Measurements from ENCODE around the gene RUNX3.
A peak's percentile ranks its signal among the peaks of the same experiment; 100 is the strongest.
"Not testable (repeated sequence)": the region's sequence is repeated elsewhere in the genome, so short reads cannot be mapped to it uniquely, and the experiment has no call there.

RUNX3 gene

DNA sequence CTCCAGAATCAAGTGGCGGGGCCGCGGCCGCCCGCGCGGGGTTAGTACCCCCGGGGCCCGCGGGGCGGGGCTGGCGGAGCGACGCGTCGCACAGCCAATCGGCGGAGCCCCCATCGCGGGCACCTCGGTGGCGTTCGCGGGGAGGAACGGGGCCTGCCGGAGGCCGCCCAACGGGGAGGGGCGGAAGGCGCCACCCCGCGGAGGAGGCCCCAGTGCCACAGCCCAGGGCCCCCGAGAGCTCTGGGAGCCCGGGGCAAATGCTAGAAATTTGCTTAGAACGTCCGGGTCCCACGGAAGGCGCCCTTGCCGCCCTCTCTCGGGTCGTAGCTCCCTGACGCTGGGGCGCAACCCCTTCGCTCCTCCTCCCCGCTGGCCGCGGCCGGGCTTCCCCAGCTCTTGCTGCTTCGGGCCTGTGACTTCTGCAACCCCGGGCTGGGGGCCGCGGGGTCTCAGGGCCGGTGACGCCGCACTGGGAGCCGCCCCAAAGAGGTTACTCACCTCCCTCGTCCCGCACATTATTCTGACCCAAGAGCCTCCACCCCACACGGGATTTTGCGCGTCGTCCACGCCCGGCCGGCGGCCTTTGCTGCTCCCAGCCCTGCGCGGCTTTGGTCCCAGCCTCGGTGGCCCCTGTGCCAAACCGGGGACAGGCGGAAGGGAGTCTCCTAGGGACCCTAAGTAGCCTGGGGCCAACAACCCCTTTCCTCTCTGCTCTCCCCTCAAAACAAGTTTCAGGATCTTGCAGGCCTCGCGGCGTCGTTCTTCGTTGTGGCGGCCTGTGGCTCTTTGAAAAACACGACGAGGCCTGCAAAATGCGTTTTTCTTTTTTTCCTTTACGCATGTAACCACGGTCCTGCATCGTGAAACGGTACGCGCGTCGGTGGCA is at the start of gene RUNX3:
TSS of gene RUNX3 (minus strand) at position 17 of the 886 bp plus-strand sequence. CDS start 408 bp downstream, outside the sequence.
- peak; percentile 85 to 91 for DNase-seq (ENCODE audit: low read depth in 2 of 2)

DNA sequence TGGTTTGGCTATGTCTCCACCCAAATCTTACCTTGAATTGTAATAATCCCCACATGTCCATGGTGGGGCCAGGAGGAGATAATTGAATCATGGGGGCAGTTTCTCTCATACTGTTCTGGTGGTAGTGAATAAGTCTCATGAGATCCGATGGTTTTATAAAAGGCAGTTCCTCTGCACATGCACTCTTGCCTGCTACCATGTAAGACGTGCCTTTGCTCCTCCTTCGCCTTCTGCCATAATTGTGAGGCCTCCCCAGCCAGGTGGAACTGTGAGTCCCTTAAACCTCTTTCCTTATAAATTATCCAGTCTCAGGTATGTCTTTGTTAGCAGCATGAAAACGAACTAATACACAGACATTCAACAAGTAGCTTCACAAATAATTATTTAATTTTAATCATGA is 49.2 kb upstream of the RUNX3 start:
- not testable (repeated sequence) for DNase-seq (ENCODE audit: low read depth in 2 of 2)

GRCh38 chr1:24978383-24979032 is 48.4 kb upstream of the RUNX3 start:
- DNase-seq (ENCODE audit: low read depth in 2 of 2), result no peak

GRCh38 chr1:24975391-24975790 is 45.3 kb upstream of the RUNX3 start:
- no peak for DNase-seq (ENCODE audit: low read depth in 2 of 2)

DNA sequence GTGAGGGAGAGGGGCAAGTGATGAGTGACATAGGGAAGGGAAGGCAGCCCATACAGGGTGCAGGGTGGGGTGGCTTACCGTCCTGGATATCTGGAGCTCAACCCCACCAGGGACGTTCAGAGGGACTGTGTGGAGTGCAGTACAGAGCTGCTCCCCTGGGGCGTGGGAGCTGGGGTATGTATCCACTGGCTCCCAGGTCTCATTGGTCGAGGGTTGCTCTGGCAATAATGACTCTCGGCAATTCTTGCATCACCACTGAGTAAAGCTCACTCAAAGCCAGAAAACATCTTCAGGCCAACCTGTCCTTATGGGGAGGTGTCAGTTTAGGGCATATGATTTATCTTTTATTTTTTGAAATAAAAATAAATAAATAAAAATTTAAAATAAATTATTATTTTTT is 43.2 kb upstream of the RUNX3 start:
- no peak for DNase-seq (ENCODE audit: low read depth in 2 of 2)

GRCh38 chr1:24972915-24973242 is 42.8 kb upstream of the RUNX3 start:
- DNase-seq (ENCODE audit: low read depth in 2 of 2), result no peak

GRCh38 chr1:24972221-24972914 is 42.3 kb upstream of the RUNX3 start:
- no peak for DNase-seq (ENCODE audit: low read depth in 2 of 2)

DNA sequence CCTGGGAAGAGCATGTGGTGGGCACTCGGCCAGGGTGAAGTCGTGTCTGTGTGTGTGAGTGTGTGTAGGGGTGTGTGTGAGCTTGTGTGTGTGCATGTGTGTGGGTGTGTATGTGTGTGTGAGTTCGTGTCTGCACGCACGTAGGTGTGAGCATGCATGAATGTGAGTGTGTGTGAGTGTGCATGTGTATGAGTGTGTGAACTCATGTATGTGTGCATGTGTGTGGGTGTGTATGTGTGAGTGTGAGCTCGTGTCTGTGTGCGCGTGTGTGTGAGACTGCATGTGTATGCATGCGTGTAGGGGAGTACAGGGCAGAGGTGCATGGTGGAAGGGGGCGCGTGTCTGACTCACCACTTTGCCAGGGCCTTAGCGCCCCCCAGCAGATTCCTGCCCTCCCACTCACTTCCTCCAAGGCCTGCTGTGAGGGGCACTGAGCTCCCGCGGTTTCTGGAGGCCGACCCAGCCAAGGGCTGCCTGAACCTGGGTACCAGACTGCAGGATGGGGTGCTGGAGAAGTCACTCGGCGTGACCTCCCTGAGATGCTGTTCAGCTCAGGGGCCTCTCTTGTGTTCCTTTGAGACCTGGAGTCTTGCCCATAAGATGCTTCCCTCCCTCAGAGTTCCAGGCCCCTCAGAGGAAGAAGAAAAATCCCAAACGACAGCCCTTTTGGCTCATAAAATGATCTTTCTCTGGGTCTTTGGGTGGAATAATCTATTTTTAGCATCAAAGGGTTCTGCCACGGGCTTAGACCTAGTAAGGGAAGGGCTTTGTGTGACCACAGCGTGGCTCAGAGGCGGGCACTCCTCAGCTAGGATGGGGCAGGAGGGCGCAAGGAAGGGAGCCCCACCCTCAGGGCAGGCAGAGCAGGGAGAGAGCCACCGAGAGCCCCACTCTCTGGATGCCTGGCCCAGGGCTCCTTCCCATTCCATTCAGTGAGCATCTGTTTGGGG is 41.1 kb upstream of the RUNX3 start:
- no peak for DNase-seq (ENCODE audit: low read depth in 2 of 2)

DNA sequence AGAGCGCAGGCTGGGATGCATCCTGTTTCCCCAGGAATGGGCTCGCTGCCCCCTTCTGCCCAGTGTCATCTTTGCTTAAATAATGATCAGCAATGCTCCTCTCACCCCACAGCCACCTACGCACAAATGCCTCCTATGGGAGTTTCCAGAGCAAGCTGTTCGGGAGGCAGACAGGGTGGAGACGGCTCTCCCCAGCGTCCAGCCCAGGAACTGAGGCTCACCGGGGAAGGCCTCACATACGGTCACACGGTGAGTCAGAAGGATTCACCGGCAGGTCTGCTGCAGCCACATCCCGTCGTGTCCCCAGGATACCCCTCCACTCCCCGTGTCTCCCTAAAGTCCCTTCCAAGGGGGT is 40.3 kb upstream of the RUNX3 start:
- no peak for DNase-seq (ENCODE audit: low read depth in 2 of 2)

GRCh38 chr1:24969596-24970398 is 39.7 kb upstream of the RUNX3 start:
- DNase-seq (ENCODE audit: low read depth in 2 of 2), result no peak

DNA sequence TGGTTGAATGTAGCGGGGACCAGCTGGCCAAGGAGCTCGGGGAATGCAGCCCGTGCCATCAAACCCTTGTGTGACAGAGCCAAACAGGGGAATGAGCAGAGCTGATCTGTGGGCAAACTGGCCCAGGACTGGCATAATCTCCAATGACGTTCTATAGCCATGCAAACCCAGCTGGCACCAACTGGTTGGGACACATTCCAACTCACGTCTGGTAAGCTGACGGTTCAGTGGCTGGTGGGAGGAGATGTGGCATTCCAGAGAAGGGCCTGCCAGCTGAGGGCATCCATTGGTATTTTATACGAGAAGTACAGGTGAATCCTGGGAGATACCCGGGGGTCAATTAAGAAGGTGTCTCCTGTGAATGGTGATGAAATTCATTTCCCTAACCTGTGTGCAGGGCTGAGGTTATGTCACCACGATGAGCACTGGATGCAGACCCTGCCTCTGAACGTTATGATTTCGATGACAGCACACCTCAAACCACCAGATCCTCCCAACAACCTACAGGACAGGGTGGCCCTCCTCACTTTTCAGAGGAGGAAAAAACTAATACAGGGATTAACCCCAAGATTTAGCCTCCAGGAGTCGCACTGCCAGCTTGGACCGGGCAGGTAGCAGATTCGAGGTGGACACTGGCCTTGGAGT is 39.0 kb upstream of the RUNX3 start:
- DNase-seq (ENCODE audit: low read depth in 2 of 2), result no peak

- no peak for DNase-seq (ENCODE audit: low read depth in 2 of 2)
These were observed 37.9 kb upstream of the RUNX3 start for GRCh38 chr1:24967962-24968361.

- DNase-seq (ENCODE audit: low read depth in 2 of 2), result no peak
These were observed 37.5 kb upstream of the RUNX3 start for GRCh38 chr1:24967555-24967954.

GRCh38 chr1:24966724-24967346 is 36.8 kb upstream of the RUNX3 start:
- peak in 1 of 2 donors; percentile 31 for DNase-seq (ENCODE audit: low read depth in 2 of 2)

DNA sequence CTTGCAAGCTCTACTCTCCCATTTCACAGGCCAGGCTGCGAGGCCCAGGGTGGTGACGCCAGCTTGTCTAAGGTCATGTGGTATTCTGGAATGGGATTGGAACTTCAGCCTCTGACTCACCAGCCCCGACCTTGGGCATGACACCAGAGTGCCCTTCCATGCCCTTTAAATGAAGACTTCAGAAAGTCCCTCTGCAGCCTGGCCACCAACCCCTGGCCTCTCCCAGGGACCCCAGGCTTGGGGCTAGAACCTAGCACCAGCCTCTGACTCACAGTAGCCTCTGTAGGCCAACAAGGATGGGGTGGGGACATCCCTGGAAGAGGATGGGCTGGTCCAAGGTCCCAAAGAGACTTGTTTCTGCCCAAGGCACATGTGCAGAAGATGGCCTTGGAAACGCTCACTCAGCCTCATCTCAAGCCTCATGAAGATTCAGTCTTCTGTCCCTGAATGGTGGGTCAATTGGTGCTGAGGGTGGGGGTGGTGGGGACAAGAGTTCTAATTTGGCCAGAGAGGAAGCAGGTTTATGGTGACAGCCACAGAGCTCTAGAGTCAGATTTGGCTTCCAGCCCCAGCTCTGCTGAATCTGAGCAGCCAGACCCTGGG is 36.1 kb upstream of the RUNX3 start:
- no peak for DNase-seq (ENCODE audit: low read depth in 2 of 2)

- no peak for DNase-seq (ENCODE audit: low read depth in 2 of 2)
These were observed 35.5 kb upstream of the RUNX3 start for GRCh38 chr1:24965571-24965930.

- DNase-seq (ENCODE audit: low read depth in 2 of 2), result peak; percentile 76 to 78
These were observed 34.9 kb upstream of the RUNX3 start for GRCh38 chr1:24964811-24965570.

- DNase-seq (ENCODE audit: low read depth in 2 of 2), result no peak
These were observed 34.0 kb upstream of the RUNX3 start for GRCh38 chr1:24963943-24964693.

Measured in stimulated activated CD8-positive, alpha-beta memory T cell treated with anti-CD3 and anti-CD28 coated beads, Interleukin-2, amount 100 ng/mL, for 1 hour (primary cell).